HepG2 (cell line): ENCODE data around the gene TUBB2B. TPM values are rescaled to one million over a fixed set of nuclear protein-coding genes. Genes with fewer than 3 reads are reported as not detected.

Experiments
- ATAC-seq: fragments of 200-7000 bp; cut with Tn5 transposase; 3 replicates; pipeline ENCODE4 v1.9.1; 2020; ENCODE audit warnings: mild to moderate bottlenecking, moderate library complexity
- BruUV-seq: library from RNA; stranded (reverse); fragments of 400-500 nt; replicated peaks from 2 replicates; lab custom pipeline; 2021; lab: Mats Ljungman, UMichigan
- CTCF ChIA-PET: fragments of 300-600 bp; formaldehyde crosslinking; extraction: SDS; loops from one replicate; lab custom pipeline; 2021; ENCODE audit warnings: low total read pairs, inconsistent platforms, low intra/inter-chr PET ratio; lab: Yijun Ruan, JAX
- POLR2A ChIA-PET: fragments of 350-600 bp; sonication (Branson Sonifier 250); formaldehyde crosslinking; loops from one replicate; lab custom pipeline; 2020; ENCODE audit warnings: antibody characterized with exemption, inconsistent platforms; lab: Yijun Ruan, JAX
- DNase-seq: peaks from one replicate; pipeline ENCODE4 v3.0.0-alpha.2; 2015; ENCODE audit warnings: low spot score
- FAIRE-seq: peaks from 3 replicates; lab custom pipeline; 2011; peaks lifted over from hg19 to GRCh38; lab: Jason Lieb, UNC
- H2AFZ ChIP-seq: one replicate; pipeline ENCODE4 v1.6.1; 2011; ENCODE audit warnings: low read length, inconsistent platforms
- H3K27ac ChIP-seq: fragments of 300-600 bp; 3 replicates; pipeline ENCODE4 v1.8.0; 2011; ENCODE audit warnings: mixed run types, mild to moderate bottlenecking, mixed read lengths, low read length, inconsistent platforms; ENCODE audit not compliant: insufficient read depth; ENCODE audit errors: extremely low read length
- H3K27me3 ChIP-seq, 2 experiments: fragments of 200-600 bp in 1 of 2; 2 replicates in 1 of 2; 3 replicates in 1 of 2; pipeline versions ENCODE4 v1.6.0 to v1.8.0; 2011; ENCODE audit warnings: low read length in 2 of 2, mild to moderate bottlenecking in 2 of 2, moderate library complexity in 2 of 2, inconsistent platforms in 1 of 2; ENCODE audit not compliant: insufficient read depth in 2 of 2, control insufficient read depth in 1 of 2
- H3K36me3 ChIP-seq, 2 experiments: fragments of 200-600 bp in 1 of 2; replicated peaks in 1 of 2; 2 replicates in 1 of 2; 3 replicates in 1 of 2; pipeline versions ENCODE4 v1.5.1 to v1.8.0; 2011; ENCODE audit warnings: low read length in 2 of 2, inconsistent platforms in 1 of 2; ENCODE audit not compliant: insufficient read depth in 2 of 2, control insufficient read depth in 1 of 2
- H3K4me1 ChIP-seq: 2 replicates; pipeline ENCODE4 v1.5.1; 2012; ENCODE audit warnings: low read length, inconsistent platforms; ENCODE audit not compliant: insufficient read depth
- H3K4me2 ChIP-seq: 2 replicates; pipeline ENCODE4 v1.6.0; 2011; ENCODE audit warnings: low read depth, low read length, inconsistent platforms
- H3K4me3 ChIP-seq, 3 experiments: fragments of 200-600 bp in 1 of 3; sonication (generic), shearing (Covaris generic) in 1 of 3; replicated peaks in 1 of 3; 2 replicates each; pipeline ENCODE4 v1.5.1; 2011 to 2016; ENCODE audit warnings: low read length in 3 of 3, inconsistent platforms in 2 of 3, low read depth in 2 of 3, mild to moderate bottlenecking in 2 of 3, control low read depth in 1 of 3, mixed read lengths in 1 of 3; ENCODE audit not compliant: insufficient read depth in 1 of 3
- H3K79me2 ChIP-seq: one replicate; pipeline ENCODE4 v1.6.1; 2011; ENCODE audit warnings: low read length, inconsistent platforms; ENCODE audit not compliant: insufficient read depth
- H3K9ac ChIP-seq: 2 replicates; pipeline ENCODE4 v1.6.0; 2011; ENCODE audit warnings: mild to moderate bottlenecking, low read depth, low read length, inconsistent platforms; ENCODE audit not compliant: insufficient read depth
- H3K9me3 ChIP-seq: 2 replicates; pipeline ENCODE4 v1.5.1; 2012; ENCODE audit warnings: mild to moderate bottlenecking, low read length
- H4K20me1 ChIP-seq: 2 replicates; pipeline ENCODE4 v1.6.0; 2011; ENCODE audit warnings: inconsistent platforms, mild to moderate bottlenecking, low read length, moderate library complexity; ENCODE audit not compliant: insufficient read depth
- CBX1 ChIP-seq: IDR thresholded peaks from one replicate; pipeline ENCODE4 v1.6.1; 2016; ENCODE audit warnings: antibody characterized with exemption, low read depth
- TEAD3 ChIP-seq: optimal IDR thresholded peaks from 2 replicates; pipeline ENCODE3; 2016; ENCODE audit warnings: borderline replicate concordance
- WIZ ChIP-seq: sonication (generic); formaldehyde crosslinking; IDR thresholded peaks from 2 replicates; pipeline ENCODE4 v1.5.1; 2020; ENCODE audit warnings: mild to moderate bottlenecking, missing genetic modification reagents
- WGBS: methylation state at CpG from one replicate; pipeline ENCODE4 v1.1.6; 2017; ENCODE audit warnings: low lambda C conversion rate; 5-methylcytosine and 5-hydroxymethylcytosine counted together
- in situ Hi-C: cut with HindIII; loops from 2 replicates; pipeline ENCODE4 v1.10.0; 2017; ENCODE audit warnings: low pct_unique_long_range_greater_than_20kb; ENCODE audit not compliant: extremely low pct_ligation_motif_present
- intact Hi-C: fragments of 100-400 bp; cut with micrococcal nuclease; formaldehyde crosslinking; loops from one replicate; pipeline ENCODE4 v1.10.0; 2022; ENCODE audit not compliant: unreplicated experiment
- polyA plus RNA-seq, 8 experiments: library from polyadenylated mRNA; depleted of rRNA in 3 of 8; stranded (reverse) in 7 of 8; unstranded in 1 of 8; fragments of >200 nt; fragmentation: Illumina TruSeq in 4 of 8; extraction: Trizol in 4 of 8; gene quantifications; 2 replicates each; pipeline versions ENCODE4 v1.2.1 to v1.2.3, GENCODE V29; 2011 to 2016; ENCODE audit warnings: low read depth in 4 of 8, missing spikeins in 1 of 8, mixed read lengths in 1 of 8; ENCODE audit not compliant: insufficient read depth in 1 of 8
- total RNA-seq, 5 experiments: library from RNA; depleted of rRNA; stranded (reverse); fragments of >200 nt; fragmentation: Illumina TruSeq; extraction: Trizol; gene quantifications; 2 replicates each; pipeline ENCODE4 v1.2.3, GENCODE V29; 2016; ENCODE audit warnings: low read depth in 1 of 5
- TF ChIP-seq, protein P1 (sequence below): sonication (generic); formaldehyde crosslinking; IDR thresholded peaks from 2 replicates; pipeline ENCODE4 v1.5.1; 2020; ENCODE audit warnings: mild to moderate bottlenecking, missing genetic modification reagents, borderline replicate concordance

Gene TUBB2B
- total and polyA plus RNA-seq, 2 of the 13 experiments (the other 11 are each of a cell fraction or from before 2014, with no cell fraction given) = 10.3 to 23.6 TPM

DNA sequence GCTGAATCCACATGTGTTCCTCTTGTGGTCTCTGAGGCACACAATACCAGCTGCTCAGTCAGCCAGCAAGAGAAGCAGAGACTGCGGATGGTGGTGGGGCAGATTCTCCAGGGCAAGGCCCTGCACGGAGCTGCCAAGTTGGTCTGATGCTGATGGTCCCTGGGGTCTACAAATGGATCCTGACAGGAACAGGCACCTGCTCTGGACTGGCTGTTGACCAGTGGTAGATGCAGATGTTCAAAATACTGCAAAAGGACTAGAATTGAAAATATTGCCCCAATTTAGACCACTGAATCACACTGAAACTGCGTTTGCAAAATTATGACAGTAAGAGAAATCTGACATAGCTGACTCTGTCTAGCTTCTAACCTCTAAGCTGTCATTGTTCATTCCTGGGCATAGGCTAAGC lies 40.5 kb downstream of the TUBB2B start:
- no peaks in the 10 kb centered on the region for H3K9me3 ChIP-seq
- POLR2A ChIA-PET = no interaction called here
- TF ChIP-seq CBX1 (no peak), WIZ (CRISPR knock-in tag) (no peak), TEAD3 (CRISPR knock-in tag) (no peak)
- TF ChIP-seq, protein P1, sequence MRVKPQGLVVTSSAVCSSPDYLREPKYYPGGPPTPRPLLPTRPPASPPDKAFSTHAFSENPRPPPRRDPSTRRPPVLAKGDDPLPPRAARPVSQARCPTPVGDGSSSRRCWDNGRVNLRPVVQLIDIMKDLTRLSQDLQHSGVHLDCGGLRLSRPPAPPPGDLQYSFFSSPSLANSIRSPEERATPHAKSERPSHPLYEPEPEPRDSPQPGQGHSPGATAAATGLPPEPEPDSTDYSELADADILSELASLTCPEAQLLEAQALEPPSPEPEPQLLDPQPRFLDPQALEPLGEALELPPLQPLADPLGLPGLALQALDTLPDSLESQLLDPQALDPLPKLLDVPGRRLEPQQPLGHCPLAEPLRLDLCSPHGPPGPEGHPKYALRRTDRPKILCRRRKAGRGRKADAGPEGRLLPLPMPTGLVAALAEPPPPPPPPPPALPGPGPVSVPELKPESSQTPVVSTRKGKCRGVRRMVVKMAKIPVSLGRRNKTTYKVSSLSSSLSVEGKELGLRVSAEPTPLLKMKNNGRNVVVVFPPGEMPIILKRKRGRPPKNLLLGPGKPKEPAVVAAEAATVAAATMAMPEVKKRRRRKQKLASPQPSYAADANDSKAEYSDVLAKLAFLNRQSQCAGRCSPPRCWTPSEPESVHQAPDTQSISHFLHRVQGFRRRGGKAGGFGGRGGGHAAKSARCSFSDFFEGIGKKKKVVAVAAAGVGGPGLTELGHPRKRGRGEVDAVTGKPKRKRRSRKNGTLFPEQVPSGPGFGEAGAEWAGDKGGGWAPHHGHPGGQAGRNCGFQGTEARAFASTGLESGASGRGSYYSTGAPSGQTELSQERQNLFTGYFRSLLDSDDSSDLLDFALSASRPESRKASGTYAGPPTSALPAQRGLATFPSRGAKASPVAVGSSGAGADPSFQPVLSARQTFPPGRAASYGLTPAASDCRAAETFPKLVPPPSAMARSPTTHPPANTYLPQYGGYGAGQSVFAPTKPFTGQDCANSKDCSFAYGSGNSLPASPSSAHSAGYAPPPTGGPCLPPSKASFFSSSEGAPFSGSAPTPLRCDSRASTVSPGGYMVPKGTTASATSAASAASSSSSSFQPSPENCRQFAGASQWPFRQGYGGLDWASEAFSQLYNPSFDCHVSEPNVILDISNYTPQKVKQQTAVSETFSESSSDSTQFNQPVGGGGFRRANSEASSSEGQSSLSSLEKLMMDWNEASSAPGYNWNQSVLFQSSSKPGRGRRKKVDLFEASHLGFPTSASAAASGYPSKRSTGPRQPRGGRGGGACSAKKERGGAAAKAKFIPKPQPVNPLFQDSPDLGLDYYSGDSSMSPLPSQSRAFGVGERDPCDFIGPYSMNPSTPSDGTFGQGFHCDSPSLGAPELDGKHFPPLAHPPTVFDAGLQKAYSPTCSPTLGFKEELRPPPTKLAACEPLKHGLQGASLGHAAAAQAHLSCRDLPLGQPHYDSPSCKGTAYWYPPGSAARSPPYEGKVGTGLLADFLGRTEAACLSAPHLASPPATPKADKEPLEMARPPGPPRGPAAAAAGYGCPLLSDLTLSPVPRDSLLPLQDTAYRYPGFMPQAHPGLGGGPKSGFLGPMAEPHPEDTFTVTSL (CRISPR knock-in tag) = no peak
- no peak for DNase-seq
- H2AFZ ChIP-seq = no peak overlapping the region
- no peaks in the 10 kb centered on the region for H3K4me1 ChIP-seq
- 77% methylated on average over 3 of the region's 3 CpGs for WGBS
- no peaks in the 10 kb centered on the region for H4K20me1 ChIP-seq
- H3K27ac ChIP-seq = no peak overlapping the region
- intact Hi-C loops (loop anchor here (5.0 kb wide), 1 partner anchor 995 kb away; no protein-coding TSS in a partner anchor), in situ Hi-C loops (no loop called here)
- no TSS peak for BruUV-seq
- H3K36me3 ChIP-seq = no peaks in the 10 kb centered on the region; a peak in 1 of 5 replicates
- H3K4me2 ChIP-seq = no peak overlapping the region
- CTCF ChIA-PET = no interaction called here
- no peak; the same call in 2 of the 3 replicates for ATAC-seq
- peaks cover 0 to 7% of the 10 kb centered on the region in 2 experiments; a peak in 2 of 5 replicates for H3K27me3 ChIP-seq
- no peaks in the 10 kb centered on the region for H3K79me2 ChIP-seq
- H3K4me3 ChIP-seq = no peak overlapping the region
- FAIRE-seq = no peak
- no peak overlapping the region for H3K9ac ChIP-seq
